Activated CD8-positive, alpha-beta T cell treated with anti-CD3 and anti-CD28 coated beads for 36 hours (primary cell): ENCODE data around the gene DIP2A. TPM values are rescaled to one million over a fixed set of nuclear protein-coding genes. Genes with fewer than 3 reads are reported as not detected.

Source experiments
- ATAC-seq: fragments of 200-7000 bp; cut with Tn5 transposase; one replicate; pipeline ENCODE4 v1.10.0; 2021; ENCODE audit warnings: mild to moderate bottlenecking, moderate library complexity
- CTCF ChIA-PET: fragments of 350-600 bp; sonication (Branson Sonifier 250); formaldehyde crosslinking; loops from one replicate; lab custom pipeline; 2021; ENCODE audit warnings: antibody characterized with exemption; lab: Charles Lee
- POLR2A ChIA-PET: fragments of 350-600 bp; sonication (Branson Sonifier 250); formaldehyde crosslinking; loops from one replicate; lab custom pipeline; 2021; ENCODE audit warnings: antibody characterized with exemption; lab: Charles Lee
- DNase-seq: peaks from one replicate; pipeline ENCODE4 v3.0.0-alpha.2; 2020
- H3K27ac Mint-ChIP-seq: one replicate; pipeline ENCODE4 v1.8.0; 2021; ENCODE audit warnings: mild to moderate bottlenecking, mixed read lengths
- H3K27me3 Mint-ChIP-seq: one replicate; pipeline ENCODE4 v1.8.0; 2021; ENCODE audit warnings: mixed read lengths
- H3K36me3 Mint-ChIP-seq: one replicate; pipeline ENCODE4 v1.8.0; 2021; ENCODE audit warnings: low read depth, mixed read lengths
- H3K4me1 Mint-ChIP-seq: one replicate; pipeline ENCODE4 v1.8.0; 2021; ENCODE audit warnings: low read depth, mixed read lengths
- H3K4me3 Mint-ChIP-seq: one replicate; pipeline ENCODE4 v1.8.0; 2021; ENCODE audit warnings: mild to moderate bottlenecking, moderate library complexity, mixed read lengths
- H3K9me3 Mint-ChIP-seq: one replicate; pipeline ENCODE4 v1.8.0; 2021; ENCODE audit warnings: mixed read lengths
- CTCF ChIP-seq: fragments of 200-600 bp; IDR thresholded peaks from one replicate; pipeline ENCODE4 v1.8.0; 2022; ENCODE audit warnings: antibody characterized with exemption, mild to moderate bottlenecking
- intact Hi-C: fragments of 100-400 bp; cut with micrococcal nuclease; formaldehyde crosslinking; loops from one replicate; pipeline ENCODE4 v1.10.0; 2022
- total RNA-seq, 2 experiments: library from RNA; stranded (reverse); gene quantifications; one replicate each; pipeline ENCODE4 v1.2.3, GENCODE V29; 2021

Gene DIP2A
- total RNA-seq, 2 experiments from 2014 or later, result 30.9 to 34.1 TPM

- CTCF ChIA-PET, result no interaction called here
- H3K27ac Mint-ChIP-seq, result no peak overlapping the region
- no peaks in the 10 kb centered on the region for H3K27me3 Mint-ChIP-seq
- ATAC-seq (no peak), DNase-seq (no peak)
- peaks cover 2% of the 10 kb centered on the region for H3K4me1 Mint-ChIP-seq
- intact Hi-C loops, result no loop called here
- no peak for TF ChIP-seq CTCF
- peaks cover 44% of the 10 kb centered on the region for H3K9me3 Mint-ChIP-seq
- peaks cover 51% of the 10 kb centered on the region for H3K36me3 Mint-ChIP-seq
- no peak overlapping the region for H3K4me3 Mint-ChIP-seq
- POLR2A ChIA-PET, result interaction anchor here (0.5 kb wide), 1 partner anchor 33 kb away, joined by 3 read pairs; no protein-coding TSS in a partner anchor
These were observed 123.2 kb downstream of the DIP2A start for GRCh38 chr21:46581780-46582307.

- Mint-ChIP-seq H3K27me3 (no peaks in the 10 kb centered on the region), H3K4me1 (peaks cover 9% of the 10 kb centered on the region), H3K9me3 (peaks cover 43% of the 10 kb centered on the region), H3K36me3 (peaks cover 30% of the 10 kb centered on the region), H3K4me3 (no peak overlapping the region), H3K27ac (no peak overlapping the region)
- ATAC-seq (no peak), DNase-seq (no peak)
- POLR2A ChIA-PET, result no interaction called here
- TF ChIP-seq CTCF, result no peak
- CTCF ChIA-PET, result no interaction called here
- intact Hi-C loops, result no loop called here
These were observed 126.7 kb downstream of the DIP2A start for GRCh38 chr21:46585191-46585953.

GRCh38 chr21:46594276-46594675 is 135.6 kb downstream of the DIP2A start:
- DNase-seq, result no peak
- Mint-ChIP-seq H3K27me3 (no peaks in the 10 kb centered on the region), H3K4me3 (no peak overlapping the region), H3K36me3 (peaks cover 2% of the 10 kb centered on the region), H3K4me1 (peaks cover 6% of the 10 kb centered on the region), H3K9me3 (peaks cover 33% of the 10 kb centered on the region), H3K27ac (no peak overlapping the region)
- TF ChIP-seq CTCF, result no peak
- CTCF ChIA-PET, result no interaction called here
- POLR2A ChIA-PET, result interaction anchor here (0.7 to 1.9 kb wide), 2 partner anchors 12 to 35 kb away, joined by 3 to 4 read pairs; no protein-coding TSS in a partner anchor
- ATAC-seq, result no peak
- intact Hi-C loops, result no loop called here

GRCh38 chr21:46596201-46596600 is 137.5 kb downstream of the DIP2A start:
- TF ChIP-seq CTCF, result no peak
- Mint-ChIP-seq H3K4me1 (peaks cover 14% of the 10 kb centered on the region), H3K4me3 (no peak overlapping the region), H3K27me3 (no peaks in the 10 kb centered on the region), H3K36me3 (peaks cover 2% of the 10 kb centered on the region), H3K9me3 (peaks cover 19% of the 10 kb centered on the region), H3K27ac (no peak overlapping the region)
- ATAC-seq (no peak), DNase-seq (no peak)
- ChIA-PET POLR2A (no interaction called here), CTCF (no interaction called here)
- intact Hi-C loops, result no loop called here

DNA sequence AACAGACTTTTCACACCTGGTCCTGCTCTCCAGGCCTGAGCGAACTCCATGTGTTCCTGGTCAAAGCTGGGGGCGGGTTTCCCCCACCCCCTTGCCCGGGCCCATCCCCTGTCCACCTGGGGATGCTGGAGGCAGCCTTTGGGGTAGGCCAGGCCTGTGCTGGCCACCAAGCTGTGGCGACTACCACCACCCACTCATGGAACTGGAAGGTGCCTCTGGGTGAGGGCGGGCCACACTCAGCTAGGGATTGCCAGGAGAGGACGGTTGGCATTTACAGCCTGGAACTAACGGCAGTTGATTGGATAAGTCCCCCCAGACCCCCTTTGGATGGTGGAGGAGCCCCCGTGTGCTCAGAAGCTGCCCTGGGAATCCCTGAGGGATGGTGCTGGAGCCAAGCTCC is 138.3 kb downstream of the DIP2A start:
- Mint-ChIP-seq H3K4me1 (peaks cover 16% of the 10 kb centered on the region), H3K27me3 (no peaks in the 10 kb centered on the region), H3K4me3 (no peak overlapping the region), H3K36me3 (peaks cover 2% of the 10 kb centered on the region), H3K9me3 (peaks cover 13% of the 10 kb centered on the region), H3K27ac (no peak overlapping the region)
- POLR2A ChIA-PET, result interaction anchor here (1.5 kb wide), 1 partner anchor 9 kb away, joined by 5 read pairs; no protein-coding TSS in a partner anchor
- no peak for TF ChIP-seq CTCF
- ATAC-seq (no peak), DNase-seq (no peak)
- CTCF ChIA-PET, result no interaction called here
- intact Hi-C loops, result no loop called here
